Astrocyte of the cerebellum (primary cell): ENCODE measurements around the gene RAPGEF2.

Source experiments
- DNase-seq: peaks from one replicate; pipeline ENCODE4 v3.0.0-alpha.2; 2011; ENCODE audit warnings: low read depth
- H3K4me3 ChIP-seq: 2 replicates; pipeline ENCODE4 v1.5.1; 2011; ENCODE audit warnings: mild to moderate bottlenecking, low read depth, low read length, moderate library complexity
- CTCF ChIP-seq: IDR thresholded peaks from 2 replicates; pipeline ENCODE4 v1.5.1; 2012; ENCODE audit warnings: low read length, low read depth, moderate library complexity, mild to moderate bottlenecking; ENCODE audit errors: missing control alignments
- in situ Hi-C: cut with HindIII; loops from 2 replicates; pipeline ENCODE4 v1.10.0; 2017; ENCODE audit warnings: low sequenced_read_pairs

RAPGEF2 gene

GRCh38 chr4:159117564-159117963 lies 14.7 kb downstream of the RAPGEF2 start:
- in situ Hi-C loops, result no loop called here
- no peak overlapping the region for H3K4me3 ChIP-seq
- TF ChIP-seq CTCF, result no peak

GRCh38 chr4:159117968-159118367 lies 15.1 kb downstream of the RAPGEF2 start:
- no peak for TF ChIP-seq CTCF
- no peak for DNase-seq
- H3K4me3 ChIP-seq, result no peak overlapping the region
- in situ Hi-C loops, result no loop called here

More at GRCh38 chr4:159117564-159117963, 14.7 kb downstream of the RAPGEF2 start:
- DNase-seq, result no peak

- no peak overlapping the region for H3K4me3 ChIP-seq
- in situ Hi-C loops, result no loop called here
- TF ChIP-seq CTCF, result no peak
Observed at GRCh38 chr4:159121371-159121770, 18.5 kb downstream of the RAPGEF2 start.

GRCh38 chr4:159126716-159127115 lies 23.8 kb downstream of the RAPGEF2 start:
- no peak for TF ChIP-seq CTCF
- no peak overlapping the region for H3K4me3 ChIP-seq
- DNase-seq, result no peak
- in situ Hi-C loops, result no loop called here

More at GRCh38 chr4:159121371-159121770, 18.5 kb downstream of the RAPGEF2 start:
- DNase-seq, result no peak

- no peak for DNase-seq
- in situ Hi-C loops, result no loop called here
- no peak overlapping the region for H3K4me3 ChIP-seq
- no peak for TF ChIP-seq CTCF
Observed at GRCh38 chr4:159127745-159128518, 25.1 kb downstream of the RAPGEF2 start.

- no peak for DNase-seq
- no peak overlapping the region for H3K4me3 ChIP-seq
- no peak for TF ChIP-seq CTCF
- in situ Hi-C loops, result no loop called here
Observed at GRCh38 chr4:159129814-159130550, 27.1 kb downstream of the RAPGEF2 start.
